Measurements from ENCODE around the gene DNMT3A. TPM values are rescaled to one million over a fixed set of nuclear protein-coding genes. Genes with fewer than 3 reads are reported as not detected.

DNMT3A gene
- total and polyA plus RNA-seq, 2 experiments from 2014 or later: 47.2 to 80.4 TPM

DNA sequence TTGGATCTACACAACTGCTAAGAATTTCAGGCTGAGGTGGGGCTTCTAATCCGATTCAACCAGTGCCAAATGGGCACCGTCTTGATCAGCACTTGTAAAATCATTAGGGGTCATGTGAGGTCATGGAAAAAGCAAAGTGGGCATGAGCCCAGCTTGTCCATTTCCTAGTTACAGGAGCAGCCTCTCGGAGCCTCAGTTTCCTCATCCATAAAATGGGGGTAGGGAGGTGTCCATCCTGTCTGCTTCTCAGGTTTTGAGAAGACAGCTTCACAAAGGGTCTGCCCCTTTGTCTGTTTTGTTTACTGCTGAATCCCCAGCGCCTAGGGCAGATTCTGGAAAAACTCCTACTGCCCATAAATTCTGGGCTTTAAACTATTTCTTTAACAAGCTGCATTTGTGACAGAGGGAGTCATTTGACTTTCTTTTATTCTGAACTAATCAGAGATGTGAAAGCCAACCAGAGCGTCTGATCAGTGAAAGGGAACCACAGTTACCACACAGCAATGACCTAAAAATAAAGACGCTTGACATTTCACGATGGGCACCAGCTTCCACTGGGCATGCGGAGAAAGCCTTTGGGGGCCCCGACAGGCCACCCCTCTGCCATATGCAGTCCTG lies 38.9 kb downstream of the DNMT3A start:
- Histone ChIP-seq H3K9me2 (ENCODE audit: insufficient read depth) (no peaks in the 10 kb centered on the region), H3K36me3 (ENCODE audit: insufficient read depth) (no peaks in the 10 kb centered on the region), H3K4me1 (ENCODE audit: insufficient read depth) (peaks cover 24% of the 10 kb centered on the region), H3F3A (replicated peaks; ENCODE audit: low read depth) (0 out of 2 replicates have a peak, but pooled peaks cover 2% of the 10 kb centered on the region), H3K27ac (ENCODE audit: low read depth) (no peak overlapping the region), H3K79me2 (replicated peaks; ENCODE audit: insufficient read depth) (no peaks in the 10 kb centered on the region; the same call in 1 of the 2 replicates), H3K27me3 (ENCODE audit: insufficient read depth) (no peaks in the 10 kb centered on the region), H3K4me2 (no peak overlapping the region), H2AFZ (no peak overlapping the region), H4K20me1 (replicated peaks; ENCODE audit: insufficient read depth) (no peaks in the 10 kb centered on the region), H3K4me3 (no peak overlapping the region)
- DNase-seq (ENCODE audit: low spot score) (no peak), ATAC-seq (no peak)
- H3K4me3 Mint-ChIP-seq: no peak overlapping the region
- peaks cover 31% of the 10 kb centered on the region for H3K4me1 Mint-ChIP-seq
- H3K27ac Mint-ChIP-seq: no peak overlapping the region
- H3K9me3 Mint-ChIP-seq: no peaks in the 10 kb centered on the region
- TF ChIP-seq POLR2AphosphoS5 (IDR thresholded peaks at IDR 0.05; ENCODE audit: low read depth): no peak
- no peak for TF ChIP-seq STAT1 (IDR thresholded peaks at IDR 0.05; ENCODE audit: unreplicated experiment)
- no peak for TF ChIP-seq NANOG (IDR thresholded peaks at IDR 0.05; ENCODE audit: borderline replicate concordance)
- TF ChIP-seq EZH2 (IDR thresholded peaks at IDR 0.05; ENCODE audit: low read depth, unreplicated experiment): no peak
- no peak for TF ChIP-seq CREB1 (CRISPR knock-in tag; IDR thresholded peaks at IDR 0.05; ENCODE audit: low read depth)
- TF ChIP-seq, protein P1, sequence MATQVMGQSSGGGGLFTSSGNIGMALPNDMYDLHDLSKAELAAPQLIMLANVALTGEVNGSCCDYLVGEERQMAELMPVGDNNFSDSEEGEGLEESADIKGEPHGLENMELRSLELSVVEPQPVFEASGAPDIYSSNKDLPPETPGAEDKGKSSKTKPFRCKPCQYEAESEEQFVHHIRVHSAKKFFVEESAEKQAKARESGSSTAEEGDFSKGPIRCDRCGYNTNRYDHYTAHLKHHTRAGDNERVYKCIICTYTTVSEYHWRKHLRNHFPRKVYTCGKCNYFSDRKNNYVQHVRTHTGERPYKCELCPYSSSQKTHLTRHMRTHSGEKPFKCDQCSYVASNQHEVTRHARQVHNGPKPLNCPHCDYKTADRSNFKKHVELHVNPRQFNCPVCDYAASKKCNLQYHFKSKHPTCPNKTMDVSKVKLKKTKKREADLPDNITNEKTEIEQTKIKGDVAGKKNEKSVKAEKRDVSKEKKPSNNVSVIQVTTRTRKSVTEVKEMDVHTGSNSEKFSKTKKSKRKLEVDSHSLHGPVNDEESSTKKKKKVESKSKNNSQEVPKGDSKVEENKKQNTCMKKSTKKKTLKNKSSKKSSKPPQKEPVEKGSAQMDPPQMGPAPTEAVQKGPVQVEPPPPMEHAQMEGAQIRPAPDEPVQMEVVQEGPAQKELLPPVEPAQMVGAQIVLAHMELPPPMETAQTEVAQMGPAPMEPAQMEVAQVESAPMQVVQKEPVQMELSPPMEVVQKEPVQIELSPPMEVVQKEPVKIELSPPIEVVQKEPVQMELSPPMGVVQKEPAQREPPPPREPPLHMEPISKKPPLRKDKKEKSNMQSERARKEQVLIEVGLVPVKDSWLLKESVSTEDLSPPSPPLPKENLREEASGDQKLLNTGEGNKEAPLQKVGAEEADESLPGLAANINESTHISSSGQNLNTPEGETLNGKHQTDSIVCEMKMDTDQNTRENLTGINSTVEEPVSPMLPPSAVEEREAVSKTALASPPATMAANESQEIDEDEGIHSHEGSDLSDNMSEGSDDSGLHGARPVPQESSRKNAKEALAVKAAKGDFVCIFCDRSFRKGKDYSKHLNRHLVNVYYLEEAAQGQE (IDR thresholded peaks at IDR 0.05; ENCODE audit: unreplicated experiment): no peak
- TF ChIP-seq EZH2phosphoT487 (IDR thresholded peaks at IDR 0.05; ENCODE audit: unreplicated experiment): no peak
- no peak for TF ChIP-seq ZNF114 (CRISPR knock-in tag; IDR thresholded peaks at IDR 0.05)
- no peak for TF ChIP-seq ZNF331 (CRISPR knock-in tag; IDR thresholded peaks at IDR 0.05; ENCODE audit: low read depth)
- TF ChIP-seq, protein P2, sequence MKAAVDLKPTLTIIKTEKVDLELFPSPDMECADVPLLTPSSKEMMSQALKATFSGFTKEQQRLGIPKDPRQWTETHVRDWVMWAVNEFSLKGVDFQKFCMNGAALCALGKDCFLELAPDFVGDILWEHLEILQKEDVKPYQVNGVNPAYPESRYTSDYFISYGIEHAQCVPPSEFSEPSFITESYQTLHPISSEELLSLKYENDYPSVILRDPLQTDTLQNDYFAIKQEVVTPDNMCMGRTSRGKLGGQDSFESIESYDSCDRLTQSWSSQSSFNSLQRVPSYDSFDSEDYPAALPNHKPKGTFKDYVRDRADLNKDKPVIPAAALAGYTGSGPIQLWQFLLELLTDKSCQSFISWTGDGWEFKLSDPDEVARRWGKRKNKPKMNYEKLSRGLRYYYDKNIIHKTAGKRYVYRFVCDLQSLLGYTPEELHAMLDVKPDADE (IDR thresholded peaks at IDR 0.05): no peak
- TF ChIP-seq, protein P3, sequence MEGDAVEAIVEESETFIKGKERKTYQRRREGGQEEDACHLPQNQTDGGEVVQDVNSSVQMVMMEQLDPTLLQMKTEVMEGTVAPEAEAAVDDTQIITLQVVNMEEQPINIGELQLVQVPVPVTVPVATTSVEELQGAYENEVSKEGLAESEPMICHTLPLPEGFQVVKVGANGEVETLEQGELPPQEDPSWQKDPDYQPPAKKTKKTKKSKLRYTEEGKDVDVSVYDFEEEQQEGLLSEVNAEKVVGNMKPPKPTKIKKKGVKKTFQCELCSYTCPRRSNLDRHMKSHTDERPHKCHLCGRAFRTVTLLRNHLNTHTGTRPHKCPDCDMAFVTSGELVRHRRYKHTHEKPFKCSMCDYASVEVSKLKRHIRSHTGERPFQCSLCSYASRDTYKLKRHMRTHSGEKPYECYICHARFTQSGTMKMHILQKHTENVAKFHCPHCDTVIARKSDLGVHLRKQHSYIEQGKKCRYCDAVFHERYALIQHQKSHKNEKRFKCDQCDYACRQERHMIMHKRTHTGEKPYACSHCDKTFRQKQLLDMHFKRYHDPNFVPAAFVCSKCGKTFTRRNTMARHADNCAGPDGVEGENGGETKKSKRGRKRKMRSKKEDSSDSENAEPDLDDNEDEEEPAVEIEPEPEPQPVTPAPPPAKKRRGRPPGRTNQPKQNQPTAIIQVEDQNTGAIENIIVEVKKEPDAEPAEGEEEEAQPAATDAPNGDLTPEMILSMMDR (conservative IDR thresholded peaks at IDR 0.05; ENCODE audit: low read depth in 2 of 2): no peak
- TF ChIP-seq, protein P4, sequence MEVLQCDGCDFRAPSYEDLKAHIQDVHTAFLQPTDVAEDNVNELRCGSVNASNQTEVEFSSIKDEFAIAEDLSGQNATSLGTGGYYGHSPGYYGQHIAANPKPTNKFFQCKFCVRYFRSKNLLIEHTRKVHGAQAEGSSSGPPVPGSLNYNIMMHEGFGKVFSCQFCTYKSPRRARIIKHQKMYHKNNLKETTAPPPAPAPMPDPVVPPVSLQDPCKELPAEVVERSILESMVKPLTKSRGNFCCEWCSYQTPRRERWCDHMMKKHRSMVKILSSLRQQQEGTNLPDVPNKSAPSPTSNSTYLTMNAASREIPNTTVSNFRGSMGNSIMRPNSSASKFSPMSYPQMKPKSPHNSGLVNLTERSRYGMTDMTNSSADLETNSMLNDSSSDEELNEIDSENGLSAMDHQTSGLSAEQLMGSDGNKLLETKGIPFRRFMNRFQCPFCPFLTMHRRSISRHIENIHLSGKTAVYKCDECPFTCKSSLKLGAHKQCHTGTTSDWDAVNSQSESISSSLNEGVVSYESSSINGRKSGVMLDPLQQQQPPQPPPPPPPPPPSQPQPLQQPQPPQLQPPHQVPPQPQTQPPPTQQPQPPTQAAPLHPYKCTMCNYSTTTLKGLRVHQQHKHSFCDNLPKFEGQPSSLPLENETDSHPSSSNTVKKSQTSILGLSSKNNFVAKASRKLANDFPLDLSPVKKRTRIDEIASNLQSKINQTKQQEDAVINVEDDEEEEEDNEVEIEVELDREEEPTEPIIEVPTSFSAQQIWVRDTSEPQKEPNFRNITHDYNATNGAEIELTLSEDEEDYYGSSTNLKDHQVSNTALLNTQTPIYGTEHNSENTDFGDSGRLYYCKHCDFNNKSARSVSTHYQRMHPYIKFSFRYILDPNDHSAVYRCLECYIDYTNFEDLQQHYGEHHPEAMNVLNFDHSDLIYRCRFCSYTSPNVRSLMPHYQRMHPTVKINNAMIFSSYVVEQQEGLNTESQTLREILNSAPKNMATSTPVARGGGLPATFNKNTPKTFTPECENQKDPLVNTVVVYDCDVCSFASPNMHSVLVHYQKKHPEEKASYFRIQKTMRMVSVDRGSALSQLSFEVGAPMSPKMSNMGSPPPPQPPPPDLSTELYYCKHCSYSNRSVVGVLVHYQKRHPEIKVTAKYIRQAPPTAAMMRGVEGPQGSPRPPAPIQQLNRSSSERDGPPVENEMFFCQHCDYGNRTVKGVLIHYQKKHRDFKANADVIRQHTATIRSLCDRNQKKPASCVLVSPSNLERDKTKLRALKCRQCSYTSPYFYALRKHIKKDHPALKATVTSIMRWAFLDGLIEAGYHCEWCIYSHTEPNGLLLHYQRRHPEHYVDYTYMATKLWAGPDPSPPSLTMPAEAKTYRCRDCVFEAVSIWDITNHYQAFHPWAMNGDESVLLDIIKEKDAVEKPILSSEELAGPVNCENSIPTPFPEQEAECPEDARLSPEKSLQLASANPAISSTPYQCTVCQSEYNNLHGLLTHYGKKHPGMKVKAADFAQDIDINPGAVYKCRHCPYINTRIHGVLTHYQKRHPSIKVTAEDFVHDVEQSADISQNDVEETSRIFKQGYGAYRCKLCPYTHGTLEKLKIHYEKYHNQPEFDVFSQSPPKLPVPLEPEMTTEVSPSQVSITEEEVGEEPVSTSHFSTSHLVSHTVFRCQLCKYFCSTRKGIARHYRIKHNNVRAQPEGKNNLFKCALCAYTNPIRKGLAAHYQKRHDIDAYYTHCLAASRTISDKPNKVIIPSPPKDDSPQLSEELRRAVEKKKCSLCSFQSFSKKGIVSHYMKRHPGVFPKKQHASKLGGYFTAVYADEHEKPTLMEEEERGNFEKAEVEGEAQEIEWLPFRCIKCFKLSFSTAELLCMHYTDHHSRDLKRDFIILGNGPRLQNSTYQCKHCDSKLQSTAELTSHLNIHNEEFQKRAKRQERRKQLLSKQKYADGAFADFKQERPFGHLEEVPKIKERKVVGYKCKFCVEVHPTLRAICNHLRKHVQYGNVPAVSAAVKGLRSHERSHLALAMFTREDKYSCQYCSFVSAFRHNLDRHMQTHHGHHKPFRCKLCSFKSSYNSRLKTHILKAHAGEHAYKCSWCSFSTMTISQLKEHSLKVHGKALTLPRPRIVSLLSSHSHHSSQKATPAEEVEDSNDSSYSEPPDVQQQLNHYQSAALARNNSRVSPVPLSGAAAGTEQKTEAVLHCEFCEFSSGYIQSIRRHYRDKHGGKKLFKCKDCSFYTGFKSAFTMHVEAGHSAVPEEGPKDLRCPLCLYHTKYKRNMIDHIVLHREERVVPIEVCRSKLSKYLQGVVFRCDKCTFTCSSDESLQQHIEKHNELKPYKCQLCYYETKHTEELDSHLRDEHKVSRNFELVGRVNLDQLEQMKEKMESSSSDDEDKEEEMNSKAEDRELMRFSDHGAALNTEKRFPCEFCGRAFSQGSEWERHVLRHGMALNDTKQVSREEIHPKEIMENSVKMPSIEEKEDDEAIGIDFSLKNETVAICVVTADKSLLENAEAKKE (CRISPR knock-in tag; IDR thresholded peaks at IDR 0.05): no peak
- no peak for TF ChIP-seq JUNB (IDR thresholded peaks at IDR 0.05; ENCODE audit: unreplicated experiment)
- peaks cover 12% of the 10 kb centered on the region for H3K27me3 Mint-ChIP-seq (ENCODE audit: insufficient read depth, low read depth, poor library complexity)
- no peaks in the 10 kb centered on the region; the same call in 2 of the 3 replicates for H3K36me3 Mint-ChIP-seq (ENCODE audit: low read depth)

Data from GM23338 (cell line).